Measurements from ENCODE around the gene CDS1. TPM values are rescaled to one million over a fixed set of nuclear protein-coding genes. Genes with fewer than 3 reads are reported as not detected.

CDS1 gene
- total RNA-seq, 2 experiments from 2014 or later, result not detected

DNA sequence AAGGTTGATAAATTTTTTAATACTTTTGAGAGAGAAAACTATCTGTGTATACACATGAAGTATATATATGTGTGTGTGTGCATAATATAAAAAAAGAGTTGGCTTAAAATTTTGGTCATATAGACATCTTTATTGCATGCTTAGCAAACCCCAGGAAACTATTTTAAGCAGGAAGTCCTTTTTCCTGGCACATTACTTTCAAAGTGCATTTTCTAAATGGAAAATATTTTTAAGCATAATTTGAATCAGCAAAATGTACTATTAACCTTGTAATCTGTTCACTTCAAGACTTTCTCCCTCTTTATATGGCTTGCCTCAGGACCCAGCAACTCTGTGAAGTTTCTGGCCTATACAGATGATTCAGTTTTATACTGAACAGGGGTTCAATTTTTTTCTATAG, 106.3 kb downstream of the CDS1 start:
- Histone ChIP-seq H3K36me3 (ENCODE audit: insufficient read depth, low read length) (no peaks in the 10 kb centered on the region), H4K20me1 (ENCODE audit: insufficient read depth, low read length) (no peaks in the 10 kb centered on the region), H3K9me3 (ENCODE audit: low read length) (no peaks in the 10 kb centered on the region), H3K79me2 (ENCODE audit: insufficient read depth, low read depth, low read length) (no peaks in the 10 kb centered on the region), H2AFZ (ENCODE audit: low read length) (no peak overlapping the region), H3K4me2 (ENCODE audit: low read length) (no peak overlapping the region), H3K4me3 (ENCODE audit: low read depth, low read length, poor library complexity, severe bottlenecking) (no peak overlapping the region), H3K4me1 (ENCODE audit: insufficient read depth, low read length, poor library complexity, severe bottlenecking) (no peaks in the 10 kb centered on the region), H3K27ac (ENCODE audit: low read depth, low read length, poor library complexity, severe bottlenecking) (no peak overlapping the region), H3K9me2 (ENCODE audit: insufficient read depth, low read length) (no peaks in the 10 kb centered on the region)
- intact Hi-C loops (cut with micrococcal nuclease; ENCODE audit: unreplicated experiment), result no loop called here
- TF ChIP-seq EZH2phosphoT487 (IDR thresholded peaks at IDR 0.05; ENCODE audit: borderline replicate concordance, low read depth, low read length), result no peak
- TF ChIP-seq, protein P1, sequence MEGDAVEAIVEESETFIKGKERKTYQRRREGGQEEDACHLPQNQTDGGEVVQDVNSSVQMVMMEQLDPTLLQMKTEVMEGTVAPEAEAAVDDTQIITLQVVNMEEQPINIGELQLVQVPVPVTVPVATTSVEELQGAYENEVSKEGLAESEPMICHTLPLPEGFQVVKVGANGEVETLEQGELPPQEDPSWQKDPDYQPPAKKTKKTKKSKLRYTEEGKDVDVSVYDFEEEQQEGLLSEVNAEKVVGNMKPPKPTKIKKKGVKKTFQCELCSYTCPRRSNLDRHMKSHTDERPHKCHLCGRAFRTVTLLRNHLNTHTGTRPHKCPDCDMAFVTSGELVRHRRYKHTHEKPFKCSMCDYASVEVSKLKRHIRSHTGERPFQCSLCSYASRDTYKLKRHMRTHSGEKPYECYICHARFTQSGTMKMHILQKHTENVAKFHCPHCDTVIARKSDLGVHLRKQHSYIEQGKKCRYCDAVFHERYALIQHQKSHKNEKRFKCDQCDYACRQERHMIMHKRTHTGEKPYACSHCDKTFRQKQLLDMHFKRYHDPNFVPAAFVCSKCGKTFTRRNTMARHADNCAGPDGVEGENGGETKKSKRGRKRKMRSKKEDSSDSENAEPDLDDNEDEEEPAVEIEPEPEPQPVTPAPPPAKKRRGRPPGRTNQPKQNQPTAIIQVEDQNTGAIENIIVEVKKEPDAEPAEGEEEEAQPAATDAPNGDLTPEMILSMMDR (conservative IDR thresholded peaks at IDR 0.05; ENCODE audit: low read length), result no peak
- CTCF ChIA-PET (ENCODE audit: unreplicated experiment), result no interaction called here
- no TSS peak for BruUV-seq (replicated peaks)
- POLR2A ChIA-PET, result no interaction called here
- no peak for DNase-seq (ENCODE audit: low spot score)

DNA sequence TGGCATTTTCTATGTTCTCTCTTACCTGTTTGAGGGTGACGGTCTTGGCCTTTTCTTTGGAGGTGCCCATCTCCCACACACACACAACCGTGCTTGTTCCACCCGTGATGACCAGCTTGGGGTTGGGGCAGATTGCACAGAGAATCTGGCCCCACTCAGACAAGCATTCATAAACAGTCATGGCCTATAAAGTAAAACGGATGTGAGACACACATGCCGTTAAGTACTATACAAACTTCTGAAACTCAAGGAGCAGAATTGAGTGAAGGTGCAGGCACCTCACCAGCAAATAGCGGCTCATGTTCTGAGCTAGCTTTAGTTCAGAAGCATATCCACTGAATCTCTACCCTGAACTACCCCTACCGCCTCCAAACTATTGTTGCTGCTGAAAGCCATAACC, 107.6 kb downstream of the CDS1 start:
- Histone ChIP-seq H3K4me3 (ENCODE audit: low read depth, low read length, poor library complexity, severe bottlenecking) (no peak overlapping the region), H3K36me3 (ENCODE audit: insufficient read depth, low read length) (no peaks in the 10 kb centered on the region), H3K4me2 (ENCODE audit: low read length) (no peak overlapping the region), H2AFZ (ENCODE audit: low read length) (no peak overlapping the region), H3K9me2 (ENCODE audit: insufficient read depth, low read length) (no peaks in the 10 kb centered on the region), H4K20me1 (ENCODE audit: insufficient read depth, low read length) (no peaks in the 10 kb centered on the region), H3K4me1 (ENCODE audit: insufficient read depth, low read length, poor library complexity, severe bottlenecking) (no peaks in the 10 kb centered on the region), H3K27ac (ENCODE audit: low read depth, low read length, poor library complexity, severe bottlenecking) (no peak overlapping the region), H3K79me2 (ENCODE audit: insufficient read depth, low read depth, low read length) (no peaks in the 10 kb centered on the region), H3K9me3 (ENCODE audit: low read length) (no peaks in the 10 kb centered on the region)
- intact Hi-C loops (cut with micrococcal nuclease; ENCODE audit: unreplicated experiment), result no loop called here
- ChIA-PET POLR2A (no interaction called here), CTCF (ENCODE audit: unreplicated experiment) (no interaction called here)
- BruUV-seq (replicated peaks), result no TSS peak
- no peak for TF ChIP-seq EZH2phosphoT487 (IDR thresholded peaks at IDR 0.05; ENCODE audit: borderline replicate concordance, low read depth, low read length)
- TF ChIP-seq, protein P1 (conservative IDR thresholded peaks at IDR 0.05; ENCODE audit: low read length), result no peak
- no peak for DNase-seq (ENCODE audit: low spot score)

DNA sequence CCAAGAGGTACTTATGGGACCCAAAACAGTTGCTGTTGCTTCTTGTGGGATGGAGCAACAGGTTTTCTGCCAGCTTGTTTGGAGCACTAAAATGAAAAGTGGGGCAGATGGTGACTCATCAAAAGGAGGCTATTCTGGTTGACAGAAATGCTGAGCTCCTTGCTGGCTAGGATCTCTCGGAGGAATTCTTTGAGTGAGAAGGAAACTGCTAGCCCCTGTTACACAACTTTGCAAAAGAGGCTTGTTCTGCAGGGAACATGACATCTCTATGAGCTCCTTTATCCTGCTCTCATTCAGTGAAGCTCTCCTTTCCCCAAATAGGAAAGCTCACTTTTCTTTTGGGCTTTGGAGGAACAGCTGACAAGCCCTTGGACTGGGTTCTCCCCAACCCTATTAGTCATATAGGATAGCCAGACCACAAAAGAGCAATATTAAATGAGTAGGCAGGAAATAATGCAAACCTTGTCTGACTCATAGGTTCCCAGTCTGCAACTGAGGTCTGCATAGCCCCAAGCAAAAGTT, 108.3 kb downstream of the CDS1 start:
- no peak for DNase-seq (ENCODE audit: low spot score)
- ChIA-PET POLR2A (no interaction called here), CTCF (ENCODE audit: unreplicated experiment) (no interaction called here)
- Histone ChIP-seq H3K79me2 (ENCODE audit: insufficient read depth, low read depth, low read length) (no peaks in the 10 kb centered on the region), H3K9me3 (ENCODE audit: low read length) (no peaks in the 10 kb centered on the region), H3K9me2 (ENCODE audit: insufficient read depth, low read length) (no peaks in the 10 kb centered on the region), H4K20me1 (ENCODE audit: insufficient read depth, low read length) (no peaks in the 10 kb centered on the region), H3K36me3 (ENCODE audit: insufficient read depth, low read length) (no peaks in the 10 kb centered on the region), H2AFZ (ENCODE audit: low read length) (no peak overlapping the region), H3K4me2 (ENCODE audit: low read length) (no peak overlapping the region), H3K4me3 (ENCODE audit: low read depth, low read length, poor library complexity, severe bottlenecking) (no peak overlapping the region), H3K27ac (ENCODE audit: low read depth, low read length, poor library complexity, severe bottlenecking) (no peak overlapping the region), H3K4me1 (ENCODE audit: insufficient read depth, low read length, poor library complexity, severe bottlenecking) (no peaks in the 10 kb centered on the region)
- no peak for TF ChIP-seq EZH2phosphoT487 (IDR thresholded peaks at IDR 0.05; ENCODE audit: borderline replicate concordance, low read depth, low read length)
- TF ChIP-seq, protein P1 (conservative IDR thresholded peaks at IDR 0.05; ENCODE audit: low read length), result no peak
- BruUV-seq (replicated peaks), result no TSS peak
- intact Hi-C loops (cut with micrococcal nuclease; ENCODE audit: unreplicated experiment), result no loop called here

Data from OCI-LY7 (cell line).